Islet precursor cell (in vitro differentiated cells): Measurements from ENCODE around the gene DPH3.
A peak's percentile ranks its signal among the peaks of the same experiment; 100 is the strongest.

Experiments used
- DNase-seq: peaks from one replicate; pipeline ENCODE4 v3.0.0-alpha.2; 2018

Gene DPH3

DNA sequence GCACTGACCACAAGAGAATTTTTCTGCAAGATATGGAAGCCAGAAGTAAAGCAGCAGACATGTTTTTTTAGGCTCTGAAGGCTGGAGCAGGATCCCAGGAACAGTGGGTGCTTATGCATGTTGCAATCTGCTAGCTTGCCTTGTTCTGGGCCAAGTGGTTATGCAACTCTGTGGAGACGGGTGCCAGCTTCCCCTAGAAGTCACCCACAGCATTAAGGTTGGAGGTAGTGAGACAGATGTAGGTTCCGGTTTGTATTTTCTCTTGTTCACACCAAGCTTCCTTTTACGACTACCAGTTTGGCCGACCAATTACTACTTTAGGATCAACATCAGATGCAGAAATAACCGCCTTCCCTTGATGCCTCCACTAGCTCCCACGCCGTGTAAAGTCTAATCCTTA is 11.1 kb downstream of the DPH3 start:
- no peak for DNase-seq

DNA sequence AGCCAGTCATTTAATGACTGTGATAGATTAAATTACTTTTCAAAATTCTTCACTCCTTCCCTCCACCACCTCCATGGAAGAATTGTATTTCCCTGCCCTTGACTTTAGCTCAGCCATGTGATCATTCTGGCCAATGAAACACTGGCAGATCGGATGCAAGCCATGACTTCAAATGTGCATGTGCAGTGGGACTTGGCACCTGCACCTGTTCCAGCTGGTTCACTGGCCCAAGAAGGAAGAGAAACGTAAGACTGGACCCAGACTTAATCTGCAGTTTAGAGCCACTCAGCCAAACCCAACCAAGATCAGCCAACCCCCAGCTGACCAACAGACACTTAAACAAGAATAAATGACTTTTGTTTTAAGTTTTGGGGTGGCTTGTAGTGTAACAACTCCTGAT is 11.8 kb downstream of the DPH3 start:
- DNase-seq: no peak

DNA sequence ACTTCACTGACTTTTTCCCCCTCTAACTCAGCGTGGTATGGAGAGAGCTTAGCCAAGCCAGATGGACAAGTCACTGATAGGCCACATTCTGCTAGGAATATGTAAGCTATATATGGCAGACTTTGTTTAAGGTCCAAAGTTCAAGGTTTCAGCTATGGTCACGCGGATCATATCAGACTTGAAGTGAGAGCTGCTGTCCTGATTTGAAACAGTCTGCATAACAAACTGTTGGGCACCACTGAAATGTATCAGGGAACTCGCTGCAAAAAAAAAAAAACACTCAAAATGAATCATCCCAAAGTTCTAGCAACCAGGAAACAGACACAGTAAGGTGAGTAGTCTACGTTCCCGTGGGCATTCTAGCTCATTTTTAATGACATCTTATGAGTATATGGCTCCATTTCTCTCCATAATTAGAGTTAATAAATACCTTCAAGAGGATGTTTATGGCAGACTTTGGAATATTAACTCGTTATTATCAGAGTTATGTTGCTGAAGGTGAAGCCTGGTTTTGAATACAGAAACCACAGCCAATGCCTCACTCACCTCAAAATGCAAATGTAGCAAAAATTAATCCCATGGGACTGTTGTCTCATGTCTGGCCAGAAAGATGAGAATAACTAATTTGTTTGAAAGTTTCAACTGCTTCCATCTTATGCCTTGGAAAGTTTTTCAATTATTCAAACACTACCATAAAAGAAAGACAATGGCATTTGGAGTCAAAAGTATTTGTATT is 12.3 kb downstream of the DPH3 start:
- no peak for DNase-seq

DNA sequence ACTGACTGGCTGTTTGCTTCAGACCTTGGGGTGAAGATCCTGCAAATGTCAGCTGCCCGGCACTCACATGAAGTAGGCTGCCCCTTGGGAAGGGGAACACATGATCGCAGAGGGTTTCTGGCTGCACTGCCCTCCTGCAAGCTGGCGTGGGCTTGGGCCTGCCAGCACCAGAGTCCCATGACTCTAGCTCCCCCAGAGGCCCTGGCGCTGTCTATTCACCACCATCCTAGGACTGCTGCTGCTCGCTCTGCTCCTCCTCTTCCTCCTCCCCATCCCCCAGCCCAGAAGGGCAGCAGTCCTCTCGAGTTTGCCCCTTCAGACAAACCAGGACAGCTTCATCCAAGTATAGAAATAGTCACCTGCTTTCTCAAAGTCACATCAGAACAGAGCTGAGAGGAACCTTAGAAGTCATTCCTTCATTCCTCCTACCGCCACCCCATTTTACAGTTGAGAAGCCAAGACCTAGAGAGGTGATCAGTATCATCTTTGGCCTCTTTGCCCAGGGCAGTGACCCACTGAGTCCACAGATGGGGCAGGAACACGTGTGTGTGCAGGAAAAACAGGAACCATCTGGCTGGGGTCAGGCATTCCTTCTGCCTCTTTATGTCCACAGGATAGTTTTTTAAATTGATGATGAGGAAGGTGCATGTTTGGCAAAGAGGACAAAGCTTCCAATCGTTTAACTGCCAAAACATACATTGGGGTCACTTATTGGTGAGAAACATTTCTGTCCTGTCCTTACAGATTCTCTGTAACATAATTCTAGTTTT is 13.2 kb downstream of the DPH3 start:
- DNase-seq: no peak

DNA sequence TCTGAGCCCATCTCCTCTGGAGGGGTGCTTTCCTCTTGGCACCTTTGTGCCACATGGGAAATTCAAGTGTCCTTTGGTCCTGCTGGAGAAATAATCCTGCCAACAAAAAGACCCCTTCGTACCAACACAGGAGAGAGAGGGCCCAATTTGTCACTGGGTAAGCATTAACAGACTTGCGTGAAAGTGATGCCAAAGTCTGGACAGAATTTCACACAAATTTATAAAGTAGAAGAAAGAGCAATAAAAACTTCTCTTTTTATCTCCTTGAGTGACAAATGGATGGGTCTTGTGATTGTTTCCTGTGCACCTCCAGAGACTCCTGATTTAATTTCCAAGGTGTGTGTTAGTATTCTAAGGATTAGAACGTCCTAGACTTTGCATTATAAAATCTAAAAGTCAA is 14.9 kb downstream of the DPH3 start:
- no peak for DNase-seq

DNA sequence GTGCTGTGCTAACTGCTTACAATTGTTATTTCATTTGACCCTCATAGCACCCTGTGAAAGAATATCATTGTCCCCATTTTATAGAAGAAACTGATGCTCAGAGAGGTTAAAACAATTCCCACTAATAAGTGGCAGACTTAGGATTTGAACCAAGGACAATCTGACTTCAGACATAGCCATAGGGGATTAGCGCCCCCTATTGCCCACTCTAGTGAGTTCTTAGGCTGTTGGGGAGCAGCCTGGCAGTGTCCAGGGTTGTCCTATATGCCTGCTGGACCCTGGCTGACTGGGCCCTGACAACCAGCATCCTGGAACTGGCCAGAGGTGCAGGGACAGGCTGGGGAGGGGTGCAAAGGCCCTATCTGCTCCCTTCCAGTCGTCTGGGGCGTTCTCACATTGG is 15.4 kb downstream of the DPH3 start:
- DNase-seq: no peak

DNA sequence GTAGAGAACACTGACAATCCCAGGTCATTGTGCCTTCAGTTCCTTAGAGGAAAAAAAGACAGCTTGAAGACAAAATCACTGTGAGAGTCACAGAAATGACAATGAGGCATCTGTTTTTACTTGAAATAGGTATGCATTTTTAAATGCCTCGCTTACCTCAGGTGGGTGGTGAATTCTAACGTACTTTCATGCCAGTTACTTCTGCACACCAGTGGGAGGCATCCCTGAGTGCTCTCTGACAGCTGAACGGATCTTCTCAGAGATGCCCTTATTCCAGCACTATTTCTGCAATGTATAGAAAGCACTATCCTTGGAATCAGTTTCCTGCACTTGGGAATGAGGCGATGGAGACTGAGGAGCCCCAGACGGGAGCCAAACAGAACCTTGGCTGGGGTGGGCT is 16.2 kb downstream of the DPH3 start:
- no peak for DNase-seq

DNA sequence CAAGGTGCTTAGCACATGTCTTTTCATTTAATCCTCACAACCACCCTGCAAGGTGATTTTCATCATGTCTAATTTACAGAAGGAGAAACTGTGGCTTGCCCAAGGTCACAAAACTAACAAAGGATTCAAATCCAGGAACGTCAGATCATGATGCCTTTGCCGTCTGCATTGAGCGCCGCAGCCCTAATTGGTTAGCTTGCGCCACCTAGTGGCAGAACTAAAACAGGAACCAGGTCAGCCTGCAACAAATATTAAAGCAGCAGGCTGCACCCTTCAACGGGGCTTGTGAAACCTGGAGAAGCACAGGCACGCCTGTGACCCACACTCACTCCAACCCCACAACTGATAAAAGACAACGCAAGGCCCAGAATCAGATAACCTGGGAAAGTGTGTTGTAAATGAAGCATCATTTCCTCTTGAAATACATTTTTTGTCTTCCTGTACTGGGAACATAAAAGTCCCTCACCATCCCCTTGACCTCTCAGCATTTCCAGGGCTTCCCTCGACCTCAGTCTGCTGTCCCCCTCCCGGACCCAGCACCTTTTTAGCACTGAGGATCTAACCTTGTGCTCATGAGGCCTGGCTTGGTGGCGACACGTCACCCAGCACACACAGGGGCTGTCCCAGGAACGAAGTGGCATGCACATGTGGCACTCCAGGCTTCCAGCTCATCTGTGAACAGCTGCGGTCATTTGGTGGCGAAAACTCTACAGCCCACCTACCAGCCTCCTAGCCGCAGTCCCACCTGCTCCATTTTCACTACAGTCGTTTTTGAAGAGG is 17.3 kb downstream of the DPH3 start:
- peak; percentile 84 for DNase-seq

DNA sequence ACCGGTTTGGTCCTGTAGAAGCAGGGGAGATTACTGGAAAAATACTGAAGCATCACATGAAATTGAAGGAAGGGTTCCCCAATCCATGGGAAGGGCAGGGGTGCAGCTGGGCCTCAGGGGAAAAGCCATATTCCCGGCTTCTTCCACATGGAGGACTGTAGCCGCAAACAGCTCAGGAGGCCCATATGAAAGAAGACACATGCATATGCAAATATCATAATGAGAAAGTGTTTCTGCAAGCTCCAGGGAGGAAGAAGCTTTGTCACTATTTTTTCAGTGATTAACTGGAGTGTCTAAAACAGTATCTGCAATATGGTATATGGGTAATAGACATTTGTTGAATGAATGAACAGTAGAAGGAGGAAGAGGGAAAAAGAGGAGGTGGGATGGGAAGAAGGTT is 19.1 kb downstream of the DPH3 start:
- no peak for DNase-seq

DNA sequence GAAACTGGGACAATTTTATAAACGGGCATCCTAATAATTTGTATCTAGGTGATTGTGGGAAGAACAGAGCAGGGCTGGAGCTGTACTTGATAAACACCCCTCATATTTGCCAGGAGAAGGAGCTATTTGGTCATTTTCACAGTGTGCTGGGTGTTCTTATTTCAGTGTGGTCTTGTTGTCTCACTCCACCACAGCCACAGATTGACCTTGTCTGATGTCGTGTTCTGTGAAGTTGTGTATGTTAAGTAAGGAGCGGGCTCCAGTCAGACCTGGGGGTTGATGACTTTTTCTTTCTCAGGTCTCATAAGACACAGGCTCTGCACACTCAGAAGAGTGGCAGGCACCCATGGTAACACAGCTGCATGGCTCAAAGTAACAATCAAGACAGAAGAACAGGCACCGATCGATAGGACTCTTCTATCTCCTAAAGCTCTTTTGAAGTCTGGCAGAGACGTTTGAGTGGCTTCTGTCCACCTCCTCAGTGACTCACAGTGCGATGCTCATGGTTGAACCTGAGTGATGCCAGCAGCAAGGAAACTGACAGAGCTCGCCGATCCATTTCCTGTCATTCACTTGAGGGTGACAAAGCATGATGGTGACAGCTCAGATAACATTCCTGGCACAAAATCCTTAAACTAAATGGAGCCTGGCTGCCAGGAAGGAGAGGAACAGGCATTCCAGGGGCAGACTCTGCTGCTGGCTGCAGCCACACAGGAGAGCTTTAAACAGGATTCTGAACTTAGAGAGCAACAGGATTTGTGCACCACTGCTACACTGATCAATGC is 20.8 kb downstream of the DPH3 start:
- peak; percentile 82 for DNase-seq

DNA sequence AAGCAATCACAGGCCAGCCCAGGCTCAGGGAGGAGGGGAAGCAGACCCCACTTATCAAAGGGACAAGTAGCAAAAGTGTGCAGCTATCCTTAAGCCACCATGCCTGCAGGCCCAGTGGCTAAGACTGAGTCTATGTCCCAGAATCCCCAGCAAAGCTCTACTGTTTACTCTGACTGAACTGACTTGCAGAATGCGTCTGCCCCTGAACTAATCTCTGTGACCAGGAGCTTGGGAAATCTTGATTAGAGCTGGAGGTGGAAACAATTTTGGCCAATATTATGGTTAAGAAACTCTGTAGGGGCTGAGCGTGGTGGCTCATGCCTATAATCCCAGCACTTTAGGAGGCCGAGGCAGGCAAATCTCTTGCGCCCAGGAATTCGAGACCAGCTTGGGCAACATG is 22.6 kb downstream of the DPH3 start:
- no peak for DNase-seq

DNA sequence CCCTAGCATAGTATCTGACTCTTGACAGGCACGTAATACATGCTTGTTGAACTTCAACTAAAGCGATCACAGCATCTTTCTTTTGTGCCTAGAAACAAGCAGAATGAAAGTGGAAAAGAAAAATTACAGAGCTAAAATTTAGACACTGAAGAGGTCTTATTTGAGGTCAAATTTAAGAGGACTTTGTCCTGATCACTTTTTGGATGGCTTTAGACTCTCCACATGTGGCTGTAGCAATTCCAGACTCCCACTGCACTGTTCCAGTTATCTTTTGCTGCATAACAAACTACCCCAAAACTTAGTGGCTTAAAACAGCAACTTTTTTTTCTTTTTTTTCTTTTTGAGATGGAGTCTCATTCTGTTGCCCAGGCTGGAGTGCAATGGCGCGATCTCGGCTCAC is 23.5 kb downstream of the DPH3 start:
- DNase-seq: no peak

DNA sequence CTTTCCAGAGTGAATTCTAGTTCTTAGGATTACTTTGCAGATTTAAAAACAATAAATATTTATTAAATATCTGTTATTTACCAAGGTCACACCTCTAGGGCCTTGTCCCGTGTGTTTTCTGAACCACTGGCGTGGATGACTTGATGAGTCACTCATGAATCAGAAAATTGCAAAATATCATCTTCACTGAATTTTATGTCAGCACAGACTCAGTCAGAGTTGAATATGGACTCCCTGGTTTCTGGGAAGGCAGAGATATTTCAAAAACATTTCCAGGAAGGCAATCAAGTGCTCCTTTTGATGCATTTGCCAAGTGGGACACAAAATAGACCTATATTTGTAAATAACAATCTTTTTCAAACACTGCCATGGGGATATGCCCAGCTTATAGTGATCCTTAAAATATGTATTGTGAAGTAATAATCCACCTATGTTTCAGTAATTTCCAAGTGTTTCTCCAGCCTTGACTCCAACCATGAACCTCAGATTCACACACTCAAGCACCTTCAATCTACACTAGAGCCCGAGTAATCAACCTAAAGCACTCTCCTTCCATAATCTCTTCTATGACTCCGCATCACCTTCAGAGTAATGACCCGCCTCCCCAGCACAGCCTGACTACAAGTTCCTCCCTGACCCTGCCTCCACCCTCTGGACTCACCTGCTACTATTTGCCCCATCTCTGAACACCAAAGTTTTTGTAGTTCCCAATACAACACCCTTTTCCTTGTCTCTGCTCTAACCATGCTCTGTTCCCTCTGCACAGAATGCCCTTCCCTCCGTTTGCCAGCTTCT is 24.3 kb downstream of the DPH3 start:
- no peak for DNase-seq

DNA sequence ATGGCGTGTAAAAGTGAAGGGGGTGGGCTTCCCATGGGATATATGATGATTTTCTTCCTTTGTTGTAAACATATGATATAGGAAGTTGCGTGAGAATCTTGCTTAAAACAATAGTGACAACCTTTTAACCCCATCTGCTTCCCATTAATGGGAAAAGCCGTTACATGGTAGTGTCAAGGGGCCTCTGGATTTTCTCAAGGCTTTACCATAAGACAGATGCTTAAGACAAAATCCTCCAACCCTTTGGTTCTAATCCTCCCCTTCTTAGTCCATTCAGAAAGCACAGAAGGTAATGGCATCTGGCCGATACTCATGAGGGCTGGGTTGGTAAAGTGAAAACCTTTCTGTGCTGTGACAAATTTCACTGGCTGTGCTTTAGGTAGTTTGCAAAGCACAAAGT is 25.0 kb downstream of the DPH3 start:
- no peak for DNase-seq

DNA sequence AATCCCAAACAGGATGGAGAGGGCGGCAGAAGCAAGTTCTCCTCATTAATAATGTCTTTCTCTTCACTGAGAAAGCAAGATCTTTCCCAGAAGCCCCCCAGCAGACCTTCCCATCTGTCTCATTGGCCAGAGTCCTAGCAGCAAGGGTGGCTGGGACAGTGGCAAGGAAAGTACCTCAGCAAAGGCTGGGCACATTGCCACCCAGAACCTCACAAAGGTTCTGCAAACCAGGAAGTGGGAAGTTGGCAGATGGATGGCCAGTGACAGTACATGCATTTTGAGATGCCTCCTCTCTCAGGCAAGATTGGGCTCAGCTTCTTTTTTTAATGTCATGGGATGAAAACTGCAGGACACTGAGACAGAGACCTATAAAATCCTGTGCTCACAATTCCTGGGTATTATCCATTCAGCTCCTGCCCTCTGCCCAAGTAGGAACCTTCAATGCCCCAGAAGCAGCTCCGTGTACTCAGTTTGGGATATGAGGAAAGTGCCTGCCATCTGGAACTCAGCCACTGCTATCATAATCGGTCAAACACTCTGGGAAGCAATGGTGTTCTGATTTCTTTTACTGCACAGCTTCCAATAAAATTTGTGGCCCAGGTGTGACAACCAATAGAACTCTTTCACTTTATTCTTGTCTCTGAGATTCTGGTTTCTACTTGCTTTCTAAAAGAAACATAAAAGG is 25.5 kb downstream of the DPH3 start:
- no peak for DNase-seq

DNA sequence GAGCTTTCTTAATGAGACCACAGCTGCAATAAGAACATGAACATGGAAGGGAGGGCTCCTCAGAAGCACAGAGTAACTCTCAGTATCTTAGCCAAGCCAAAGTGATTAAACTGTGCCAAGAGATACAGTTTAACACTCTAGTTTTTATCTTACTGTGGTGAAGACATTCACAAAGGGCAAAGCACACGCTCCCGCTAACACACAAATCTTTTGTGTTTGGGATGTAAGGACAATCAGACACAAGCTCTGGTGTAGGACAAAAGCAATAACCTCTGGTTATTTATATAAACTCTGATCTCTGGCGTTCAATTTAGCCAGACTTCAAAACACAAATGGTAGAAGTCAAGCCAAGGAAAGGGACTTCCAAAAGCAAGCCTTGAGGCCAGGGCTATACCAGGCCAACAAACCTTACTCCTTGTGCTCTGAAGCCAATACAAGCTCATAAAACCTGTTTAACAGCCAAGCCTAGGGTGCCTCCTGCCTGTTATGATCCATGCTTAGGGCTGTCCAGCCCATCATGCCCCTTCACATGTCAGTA is 27.8 kb downstream of the DPH3 start:
- no peak for DNase-seq

DNA sequence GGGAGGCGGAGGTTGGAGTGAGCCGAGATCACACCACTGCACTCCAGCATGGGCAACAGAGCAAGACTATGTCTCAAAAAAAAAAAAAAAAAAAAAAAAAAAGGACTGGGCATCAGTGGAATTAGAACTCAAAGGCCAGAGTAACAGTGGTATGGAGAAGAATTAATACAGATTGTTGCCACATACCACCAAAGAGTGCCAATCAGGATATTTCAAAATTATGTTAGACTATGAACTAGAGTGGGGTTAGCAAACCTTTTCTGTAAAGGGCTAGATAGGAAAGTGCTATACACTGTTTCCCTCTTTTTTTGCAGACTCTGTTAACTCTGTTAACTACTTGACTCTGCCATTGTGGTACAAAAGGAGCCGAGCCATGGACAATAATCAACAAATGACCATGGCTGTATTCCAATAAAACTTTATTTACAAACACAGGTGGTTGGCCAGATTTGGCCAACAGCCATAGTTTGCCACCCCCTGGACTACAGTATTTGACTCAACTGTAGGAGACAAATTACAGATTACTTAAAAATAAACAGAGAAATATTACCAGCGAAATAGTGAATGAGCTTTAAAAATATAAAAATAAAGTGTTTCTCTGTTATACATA is 28.6 kb downstream of the DPH3 start:
- DNase-seq: no peak

DNA sequence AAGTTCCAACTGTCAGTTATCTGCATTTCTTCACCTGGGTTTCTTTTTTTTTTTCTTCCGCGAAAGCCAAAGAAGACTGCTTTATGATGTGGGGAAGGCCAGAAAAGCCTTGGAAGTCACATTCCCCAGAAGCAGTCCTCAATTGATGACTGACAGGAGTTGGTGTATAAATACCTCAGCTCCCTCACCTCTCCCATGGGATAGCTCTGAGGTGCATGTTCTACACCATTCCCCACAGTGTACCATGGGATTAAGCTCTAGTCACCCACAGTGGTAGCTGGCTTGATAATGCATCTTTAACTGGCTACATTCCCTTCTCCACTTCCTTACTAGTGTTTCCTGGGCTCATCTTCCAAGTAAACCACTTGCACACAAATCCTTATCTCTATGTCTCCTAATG is 30.5 kb downstream of the DPH3 start:
- no peak for DNase-seq

DNA sequence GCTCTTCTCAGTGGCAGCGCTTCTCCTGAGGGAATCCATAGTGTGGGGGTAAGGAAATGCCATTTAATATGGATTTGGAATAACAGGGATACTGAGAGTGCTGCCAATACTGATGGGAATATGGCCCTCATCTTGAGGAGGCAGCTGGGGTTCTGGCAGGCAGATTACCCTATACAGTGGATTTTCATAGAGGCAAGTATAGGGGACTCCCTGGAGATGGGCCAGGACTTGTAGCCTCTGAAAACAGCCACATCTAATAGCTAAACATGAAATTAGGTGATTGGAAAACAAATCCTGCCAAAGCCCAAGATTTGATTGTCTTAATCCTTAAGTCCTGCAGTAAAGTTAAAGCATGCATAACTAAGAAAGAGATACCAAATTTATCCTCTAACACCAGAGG is 30.9 kb downstream of the DPH3 start:
- no peak for DNase-seq

DNA sequence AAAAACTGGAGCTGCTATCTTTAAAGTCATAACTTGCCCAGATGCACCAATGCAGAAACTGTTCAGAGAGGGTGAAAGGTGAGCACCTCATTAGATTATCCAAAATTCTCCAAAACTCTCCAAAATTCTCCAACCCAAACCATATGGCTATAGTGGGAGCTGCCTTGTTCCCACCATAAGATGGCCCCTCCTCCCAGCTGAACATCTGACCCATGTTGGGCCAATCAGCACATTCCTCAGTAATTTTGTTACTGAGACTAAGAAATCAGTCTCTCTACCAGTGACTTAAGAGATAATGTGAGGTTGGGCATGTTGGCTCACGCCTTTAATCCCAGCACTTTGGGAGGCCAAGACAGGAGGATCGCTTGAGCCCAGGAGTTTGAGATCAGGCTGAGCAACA is 32.8 kb downstream of the DPH3 start:
- no peak for DNase-seq

DNA sequence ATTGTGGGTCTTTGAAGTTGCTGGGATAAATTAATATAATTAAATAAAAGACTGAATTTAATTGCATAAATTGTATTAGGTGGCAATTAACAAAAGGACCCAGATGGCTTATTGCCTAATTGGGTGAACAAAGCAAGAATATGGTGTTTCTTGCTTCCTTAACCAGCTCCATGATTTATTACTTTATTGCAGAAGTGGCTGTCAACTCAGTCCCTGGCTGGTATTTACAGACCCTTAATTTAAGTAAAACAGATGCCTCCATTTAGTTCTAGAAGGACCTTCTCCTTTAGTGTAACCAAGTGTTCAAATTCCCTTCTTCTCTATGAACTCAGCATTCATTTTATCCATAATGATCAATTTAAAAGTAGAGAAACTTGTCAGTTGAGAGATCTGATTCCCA is 35.1 kb downstream of the DPH3 start:
- no peak for DNase-seq
